Ramos (cell line): ENCODE measurements around the gene HOXC9.

Source experiments
- in situ Hi-C: fragments of 300-500 bp; cut with MboI; formaldehyde crosslinking; loops from one replicate; pipeline ENCODE4 v1.14.3; 2022; ENCODE audit warnings: low sequenced_read_pairs; ENCODE audit not compliant: unreplicated experiment

HOXC9 gene

DNA sequence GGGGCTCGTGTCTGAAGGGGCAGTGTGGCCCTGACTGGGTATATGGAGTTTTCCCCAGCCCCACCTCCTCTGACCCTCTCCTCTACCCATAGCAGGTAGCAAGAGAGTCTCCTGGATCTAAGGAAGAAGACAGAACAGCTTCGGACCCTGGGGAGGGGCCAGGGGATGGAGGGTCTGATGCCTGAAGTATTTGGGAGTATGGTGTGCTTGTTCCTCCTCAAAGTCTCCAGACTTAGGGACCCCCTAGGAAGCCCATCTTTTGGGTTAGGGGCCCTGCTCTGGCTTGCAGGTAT is 8.2 kb downstream of the HOXC9 start:
- in situ Hi-C loops, result no loop called here

DNA sequence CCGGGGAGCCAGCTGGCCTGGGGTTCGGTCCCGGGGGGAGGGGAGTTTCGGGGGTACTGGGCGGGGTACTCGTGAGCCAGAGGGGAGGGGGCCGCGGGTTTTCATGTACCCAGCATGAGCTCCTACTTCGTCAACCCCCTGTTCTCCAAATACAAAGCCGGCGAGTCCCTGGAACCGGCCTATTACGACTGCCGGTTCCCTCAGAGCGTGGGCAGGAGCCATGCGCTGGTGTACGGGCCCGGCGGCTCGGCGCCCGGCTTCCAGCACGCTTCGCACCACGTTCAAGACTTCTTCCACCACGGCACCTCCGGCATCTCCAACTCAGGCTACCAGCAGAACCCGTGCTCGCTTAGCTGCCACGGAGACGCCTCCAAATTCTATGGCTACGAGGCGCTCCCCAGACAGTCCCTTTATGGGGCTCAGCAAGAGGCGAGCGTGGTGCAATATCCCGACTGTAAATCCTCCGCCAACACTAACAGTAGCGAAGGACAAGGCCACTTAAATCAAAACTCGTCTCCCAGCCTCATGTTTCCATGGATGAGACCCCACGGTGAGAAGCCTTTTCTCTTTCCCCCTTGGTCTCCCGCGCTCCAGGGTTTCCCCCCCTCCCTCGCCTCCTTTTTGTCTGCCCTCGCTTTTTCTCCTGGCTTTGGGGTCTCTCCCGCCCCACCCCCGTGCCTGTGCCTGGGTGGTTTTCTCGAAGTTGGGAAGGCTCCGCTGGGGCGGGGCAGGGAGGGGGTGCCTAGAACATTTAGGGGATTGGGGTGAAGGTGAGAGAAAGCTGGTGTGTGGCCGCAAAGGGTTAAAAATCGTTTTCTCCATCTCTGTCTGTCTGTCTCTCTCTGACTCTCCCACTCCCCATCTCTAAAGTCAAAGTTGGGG is 9.5 kb downstream of the HOXC9 start:
- in situ Hi-C loops, result no loop called here

DNA sequence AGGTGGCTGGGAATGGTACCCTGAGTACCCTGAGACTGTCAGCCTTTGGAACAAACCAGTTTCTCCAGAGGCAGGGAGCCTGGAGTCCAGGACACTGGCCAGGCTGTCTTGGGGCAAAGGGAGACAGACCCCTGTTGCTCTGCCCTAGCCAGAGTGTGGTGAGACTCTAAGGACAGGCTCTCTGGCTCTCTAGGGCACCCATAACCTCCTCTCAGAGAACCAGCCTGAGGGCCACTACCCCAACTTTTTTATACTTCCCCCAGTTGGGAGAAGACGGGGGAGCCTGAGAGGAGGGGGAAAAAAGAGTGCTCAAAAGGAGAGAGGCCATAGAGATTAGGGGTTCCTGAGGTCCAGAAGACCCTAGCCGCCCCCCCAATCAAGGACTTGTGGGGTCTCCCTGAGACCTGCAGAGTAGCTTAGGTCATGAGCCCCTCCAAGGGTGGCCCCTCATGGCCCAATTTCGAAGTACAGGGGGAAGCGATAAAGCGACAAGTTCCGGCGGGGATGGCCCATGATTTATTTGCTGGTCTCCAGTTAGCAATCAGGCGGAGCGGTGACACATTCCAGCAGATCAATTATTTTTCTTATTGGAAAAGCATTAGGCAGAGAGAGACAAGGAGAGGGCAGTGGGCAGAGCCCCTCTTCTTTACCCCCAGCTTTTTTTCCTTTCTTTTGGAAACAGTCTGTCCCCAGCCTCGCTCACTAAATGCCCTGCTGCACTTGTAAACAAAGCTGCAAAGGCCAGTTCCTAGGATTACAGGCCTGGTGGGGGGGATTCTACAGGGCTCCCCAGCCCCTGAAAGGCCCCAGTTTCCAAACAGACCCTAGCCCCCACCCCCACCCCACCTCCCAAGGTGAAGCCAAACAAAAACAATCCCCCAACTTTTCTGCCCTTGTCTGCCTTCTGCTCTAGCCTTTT is 10.4 kb downstream of the HOXC9 start:
- in situ Hi-C loops, result no loop called here

DNA sequence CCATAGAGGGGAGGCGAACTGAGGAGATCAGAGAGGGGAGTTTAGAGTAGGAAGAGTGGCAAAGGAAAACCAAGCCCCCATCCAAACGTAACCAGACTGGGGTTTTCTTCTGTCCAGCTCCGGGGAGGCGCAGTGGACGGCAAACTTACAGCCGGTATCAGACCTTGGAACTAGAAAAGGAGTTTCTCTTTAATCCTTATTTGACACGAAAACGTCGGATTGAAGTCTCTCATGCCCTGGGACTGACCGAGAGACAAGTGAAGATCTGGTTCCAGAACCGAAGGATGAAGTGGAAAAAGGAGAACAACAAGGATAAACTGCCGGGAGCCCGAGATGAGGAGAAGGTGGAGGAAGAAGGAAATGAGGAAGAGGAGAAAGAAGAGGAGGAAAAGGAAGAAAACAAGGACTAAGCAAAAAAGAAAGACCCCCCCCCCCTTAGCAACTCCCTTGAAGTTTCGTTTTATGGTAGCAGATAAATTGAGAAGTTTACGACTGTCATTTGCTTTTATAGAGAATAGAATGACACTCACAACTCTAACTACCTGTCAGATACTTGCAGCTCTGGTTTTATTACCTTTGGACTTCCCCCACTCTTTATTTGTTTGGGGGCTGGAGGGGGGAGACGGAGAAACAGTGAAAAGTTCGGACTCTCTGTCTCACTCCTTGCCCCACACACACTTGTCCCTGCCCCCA is 11.2 kb downstream of the HOXC9 start:
- in situ Hi-C loops, result no loop called here

DNA sequence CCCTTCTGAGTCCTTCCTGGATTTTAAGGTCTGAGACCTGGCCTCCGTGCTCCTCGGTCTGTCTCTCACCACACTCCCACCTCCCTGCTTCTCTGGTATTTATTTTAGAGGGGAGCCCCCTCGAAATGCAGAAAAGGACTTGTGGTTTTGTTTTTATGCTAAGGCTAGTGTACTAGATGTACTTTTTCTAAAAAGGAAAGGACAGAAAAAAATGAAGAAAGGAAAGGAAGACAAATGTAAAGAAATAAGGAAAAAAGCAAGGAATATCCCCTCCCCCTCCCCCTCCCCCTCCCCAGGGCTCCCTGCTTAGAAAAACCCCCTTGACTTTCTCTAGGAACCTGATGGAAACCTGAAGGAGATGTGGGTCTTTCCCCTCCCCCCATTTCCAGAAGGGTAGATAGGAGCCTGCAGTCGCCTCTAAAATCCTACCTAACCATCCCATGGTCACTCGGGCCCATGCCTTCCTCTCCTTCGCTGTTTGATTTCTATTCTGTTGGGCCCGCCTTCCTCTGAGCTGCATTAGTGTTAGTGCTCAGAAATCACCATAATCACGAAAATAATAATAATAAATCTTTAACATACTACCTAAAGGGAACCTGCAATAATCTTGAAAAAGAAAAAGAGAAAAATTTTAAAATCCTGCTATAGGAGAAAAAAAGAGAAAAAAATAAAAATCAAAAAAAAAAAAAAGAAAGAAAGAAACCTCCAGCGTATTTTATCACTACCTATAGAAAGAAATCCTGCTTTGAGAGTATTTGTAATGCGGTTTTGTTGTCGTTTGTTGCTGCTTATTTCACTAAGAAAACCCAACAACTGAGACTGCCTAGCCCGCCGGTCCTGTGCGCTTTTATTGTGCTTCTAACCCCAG is 11.9 kb downstream of the HOXC9 start:
- in situ Hi-C loops, result no loop called here

DNA sequence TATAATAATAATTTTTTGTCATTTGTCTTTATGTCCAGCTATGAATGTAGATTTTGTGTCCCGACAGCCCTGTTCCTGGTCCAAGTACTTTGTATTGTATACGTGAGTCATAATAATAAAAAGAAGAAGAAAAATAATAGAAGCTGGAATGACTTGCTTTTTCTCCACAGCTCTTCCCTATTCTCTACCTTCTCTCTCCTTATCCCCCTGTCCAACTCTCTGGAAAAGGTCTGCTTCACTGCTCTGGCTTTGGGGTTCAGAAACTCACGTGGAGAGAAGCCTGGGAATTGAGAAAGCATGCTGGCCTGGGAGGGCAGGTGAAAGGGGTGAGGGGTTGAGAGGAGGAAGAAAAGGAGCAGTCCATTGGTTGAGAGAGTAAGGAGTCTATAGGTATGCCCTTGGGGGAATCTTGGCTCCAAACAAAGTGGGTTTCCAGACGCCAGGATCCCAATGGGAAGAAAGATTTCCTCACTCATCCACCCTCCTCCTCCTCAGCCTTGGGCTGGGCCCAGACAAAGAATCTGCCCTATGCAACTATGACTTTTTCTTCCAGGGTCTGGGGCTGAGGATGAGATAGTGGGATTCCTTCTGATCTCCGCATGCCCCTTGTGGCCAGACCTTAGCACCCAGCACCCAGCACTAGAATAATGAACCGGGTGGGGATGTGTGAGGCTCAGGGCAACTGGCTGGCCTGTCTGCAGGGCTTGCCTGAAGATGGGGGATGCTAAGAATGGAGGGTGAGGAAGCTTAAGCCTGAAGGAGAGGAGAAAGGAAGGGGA is 12.9 kb downstream of the HOXC9 start:
- in situ Hi-C loops, result no loop called here

DNA sequence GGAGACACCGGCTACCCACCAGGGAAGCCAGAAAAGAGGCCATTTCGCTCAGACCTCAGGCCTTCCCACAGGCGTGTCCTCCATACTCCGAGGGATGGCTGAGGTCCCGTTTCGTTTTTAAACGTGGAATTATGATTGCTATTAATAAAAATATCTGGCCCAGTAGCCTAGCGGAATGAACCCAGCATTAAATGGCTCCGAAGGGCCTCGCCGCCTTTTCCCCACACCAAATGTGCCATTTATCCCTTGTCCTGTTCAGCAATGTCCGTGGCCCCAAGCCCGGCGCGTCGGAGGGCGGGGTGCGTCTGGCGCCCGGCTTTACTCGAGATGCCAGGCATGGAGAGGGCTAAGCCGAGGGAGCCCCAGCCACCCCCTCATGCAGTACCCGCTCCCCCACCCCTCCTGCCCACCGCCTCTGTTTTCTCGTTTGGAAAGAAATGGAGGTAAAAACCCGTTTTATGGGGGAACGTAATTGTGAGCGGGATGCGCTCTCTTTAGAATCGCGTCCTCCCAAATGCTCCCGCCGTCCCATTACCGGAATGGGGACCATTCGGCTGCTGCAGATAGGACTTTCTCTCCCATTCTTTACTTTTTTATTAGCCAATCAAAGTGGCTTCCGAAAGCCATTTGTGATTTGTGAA is 14.5 kb downstream of the HOXC9 start:
- in situ Hi-C loops, result no loop called here

DNA sequence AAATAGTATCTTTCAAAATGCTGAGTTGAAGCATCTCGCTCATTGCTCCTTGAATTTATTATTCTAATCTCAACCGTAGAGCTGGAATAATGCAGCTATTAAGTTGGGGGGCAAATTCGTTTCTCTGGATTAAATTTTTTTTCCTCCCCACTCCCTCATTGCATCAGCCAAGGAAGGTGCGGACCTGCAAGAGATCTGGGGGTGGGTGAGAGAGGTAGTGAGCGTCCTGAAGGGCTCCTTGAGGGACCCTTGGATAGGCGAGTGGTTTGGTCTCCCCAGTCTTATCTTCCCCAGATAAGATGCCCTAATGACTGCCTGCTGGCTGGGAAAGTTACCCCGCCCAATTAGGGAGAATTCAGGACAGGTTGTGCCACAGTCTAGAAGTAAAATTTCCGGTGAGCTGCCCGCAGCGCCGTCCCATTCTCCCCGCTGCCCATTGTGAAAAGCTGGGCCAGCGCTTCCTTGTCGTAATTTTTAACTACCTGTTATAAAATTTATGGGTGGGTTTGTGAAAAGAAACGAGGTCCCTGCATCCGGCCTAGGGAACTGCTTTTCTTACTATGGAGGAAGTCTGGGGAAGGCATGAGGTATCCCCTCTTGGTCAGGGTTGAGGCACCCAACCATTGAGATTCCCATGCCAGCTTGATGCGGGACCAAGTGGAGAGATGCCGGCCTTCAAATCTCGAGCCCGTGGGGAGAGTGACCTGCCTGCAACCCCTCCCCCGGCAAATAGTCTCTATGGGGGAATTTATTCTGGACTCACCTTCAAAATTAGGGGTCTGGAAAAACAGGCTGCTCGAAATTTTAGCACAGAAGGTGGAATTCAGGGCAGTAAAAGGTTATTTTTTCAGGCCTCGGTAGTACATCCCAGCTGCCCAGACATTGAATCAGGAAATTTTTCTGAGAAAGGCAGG is 15.3 kb downstream of the HOXC9 start:
- in situ Hi-C loops, result no loop called here

DNA sequence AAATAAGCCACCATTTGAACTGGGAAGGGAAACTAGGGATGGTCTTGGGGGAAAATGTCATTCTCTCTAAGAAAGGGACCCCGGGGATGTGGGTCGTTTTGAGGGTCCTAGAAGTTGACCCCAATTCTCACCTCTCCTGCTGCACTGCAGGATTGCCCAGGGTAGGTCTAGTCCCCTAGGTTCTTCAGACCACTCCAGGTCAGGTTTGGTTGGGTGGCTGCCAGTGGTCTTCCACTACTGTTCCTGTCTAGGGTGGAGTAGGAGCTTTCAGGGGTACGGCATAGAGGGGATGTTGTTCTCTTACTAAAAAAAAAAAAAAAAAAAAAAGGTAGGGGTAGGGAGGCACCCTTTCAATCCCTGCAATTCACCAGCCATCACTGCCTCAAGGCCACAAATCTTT is 16.1 kb downstream of the HOXC9 start:
- in situ Hi-C loops, result no loop called here

DNA sequence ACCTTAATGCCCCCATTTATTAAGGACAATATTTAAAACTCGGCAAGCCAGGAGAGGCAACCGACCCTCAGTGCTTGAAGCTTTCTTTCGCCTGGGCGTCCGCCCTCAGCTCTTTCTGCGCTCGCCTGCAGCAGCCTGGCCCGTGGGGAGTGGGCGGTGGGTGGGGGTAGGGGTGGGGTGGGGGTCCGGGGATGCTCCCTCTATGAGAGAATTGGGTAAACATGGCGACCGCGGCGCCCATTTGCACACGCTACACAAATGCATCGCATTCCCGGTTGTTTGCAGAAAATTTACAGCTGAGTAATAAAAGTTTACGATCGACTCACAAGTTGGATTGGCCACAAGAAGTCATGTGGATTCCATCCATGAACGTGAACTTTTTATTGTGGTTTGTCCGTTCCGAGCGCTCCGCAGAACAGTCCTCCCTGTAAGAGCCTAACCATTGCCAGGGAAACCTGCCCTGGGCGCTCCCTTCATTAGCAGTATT is 16.6 kb downstream of the HOXC9 start:
- in situ Hi-C loops, result no loop called here

DNA sequence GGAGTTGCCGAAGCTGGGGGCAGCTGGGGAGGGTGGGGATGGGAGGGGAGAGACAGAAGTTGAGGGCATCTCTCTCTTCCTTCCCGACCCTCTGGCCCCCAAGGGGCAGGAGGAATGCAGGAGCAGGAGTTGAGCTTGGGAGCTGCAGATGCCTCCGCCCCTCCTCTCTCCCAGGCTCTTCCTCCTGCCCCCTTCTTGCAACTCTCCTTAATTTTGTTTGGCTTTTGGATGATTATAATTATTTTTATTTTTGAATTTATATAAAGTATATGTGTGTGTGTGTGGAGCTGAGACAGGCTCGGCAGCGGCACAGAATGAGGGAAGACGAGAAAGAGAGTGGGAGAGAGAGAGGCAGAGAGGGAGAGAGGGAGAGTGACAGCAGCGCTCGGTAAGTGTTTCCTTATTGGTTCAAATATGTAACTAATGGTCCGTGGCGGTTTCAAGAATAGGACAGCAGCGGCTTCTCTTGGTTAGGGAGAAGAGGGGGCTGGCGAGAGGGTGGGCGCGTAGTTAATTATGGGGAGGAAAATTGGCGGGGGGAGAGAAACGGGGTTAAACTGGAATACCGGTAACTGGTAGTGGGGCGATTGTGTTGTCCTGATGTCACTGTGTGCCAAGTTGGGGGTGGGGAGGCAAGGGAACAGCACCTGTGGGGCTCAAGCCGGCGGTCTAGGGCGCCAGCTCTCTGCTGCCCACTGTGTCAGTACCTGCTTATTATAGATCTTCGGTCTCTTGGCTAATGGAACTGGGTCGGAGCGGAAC is 17.2 kb downstream of the HOXC9 start:
- in situ Hi-C loops, result no loop called here

DNA sequence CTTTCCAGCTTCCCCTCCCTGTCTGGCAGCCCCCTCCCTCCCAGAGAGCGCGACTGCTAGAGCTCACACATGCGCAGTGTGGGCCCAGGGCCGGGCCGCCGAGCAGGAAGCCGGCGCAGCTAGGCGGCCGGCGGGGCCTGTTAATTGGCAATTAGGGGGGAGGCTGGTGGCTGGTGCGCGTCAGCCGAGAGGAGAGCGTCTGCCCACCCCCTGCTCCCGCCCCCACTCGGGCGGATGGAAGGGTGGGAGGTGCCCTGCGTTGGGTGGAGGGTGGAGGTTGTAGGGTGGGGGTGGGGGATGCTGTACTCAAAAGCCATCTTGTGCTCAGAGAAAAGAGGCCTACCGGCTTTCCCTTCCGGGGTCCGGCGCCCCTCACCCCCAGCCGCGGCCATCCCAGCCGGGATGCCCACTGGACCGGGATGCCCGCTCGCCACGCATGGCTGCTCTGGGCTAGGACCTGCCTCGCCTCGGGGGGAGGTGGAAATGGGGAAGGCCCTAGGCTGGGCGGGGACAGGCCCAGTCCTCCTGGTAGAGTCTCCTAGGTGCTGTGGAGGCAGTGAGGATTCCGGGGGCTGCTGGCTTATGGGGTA is 18.0 kb downstream of the HOXC9 start:
- in situ Hi-C loops, result no loop called here

DNA sequence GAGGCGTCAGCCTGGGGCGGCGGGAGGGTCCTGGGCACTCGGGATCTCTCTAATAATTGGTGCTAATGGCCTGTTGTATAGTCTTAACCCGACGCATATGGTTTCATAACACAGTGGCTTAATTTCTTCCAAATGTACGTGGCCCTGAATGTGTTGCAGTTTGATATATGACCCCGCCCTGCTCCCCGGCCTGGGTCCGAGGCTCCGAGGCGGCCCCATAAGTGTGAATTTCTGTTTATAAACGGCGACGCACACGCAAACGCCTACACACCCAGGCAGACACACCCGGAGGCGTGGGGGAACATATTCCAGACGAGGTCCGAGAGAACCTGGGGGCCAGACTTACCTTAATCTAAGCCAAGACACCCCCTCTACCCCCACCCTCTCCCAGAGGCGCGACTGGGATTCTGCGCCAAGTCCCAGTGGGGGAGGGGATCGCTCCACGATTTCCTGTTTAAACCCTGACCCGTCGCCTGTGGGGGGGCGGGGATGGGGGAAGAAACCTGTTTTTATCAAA is 18.6 kb downstream of the HOXC9 start:
- in situ Hi-C loops, result no loop called here

DNA sequence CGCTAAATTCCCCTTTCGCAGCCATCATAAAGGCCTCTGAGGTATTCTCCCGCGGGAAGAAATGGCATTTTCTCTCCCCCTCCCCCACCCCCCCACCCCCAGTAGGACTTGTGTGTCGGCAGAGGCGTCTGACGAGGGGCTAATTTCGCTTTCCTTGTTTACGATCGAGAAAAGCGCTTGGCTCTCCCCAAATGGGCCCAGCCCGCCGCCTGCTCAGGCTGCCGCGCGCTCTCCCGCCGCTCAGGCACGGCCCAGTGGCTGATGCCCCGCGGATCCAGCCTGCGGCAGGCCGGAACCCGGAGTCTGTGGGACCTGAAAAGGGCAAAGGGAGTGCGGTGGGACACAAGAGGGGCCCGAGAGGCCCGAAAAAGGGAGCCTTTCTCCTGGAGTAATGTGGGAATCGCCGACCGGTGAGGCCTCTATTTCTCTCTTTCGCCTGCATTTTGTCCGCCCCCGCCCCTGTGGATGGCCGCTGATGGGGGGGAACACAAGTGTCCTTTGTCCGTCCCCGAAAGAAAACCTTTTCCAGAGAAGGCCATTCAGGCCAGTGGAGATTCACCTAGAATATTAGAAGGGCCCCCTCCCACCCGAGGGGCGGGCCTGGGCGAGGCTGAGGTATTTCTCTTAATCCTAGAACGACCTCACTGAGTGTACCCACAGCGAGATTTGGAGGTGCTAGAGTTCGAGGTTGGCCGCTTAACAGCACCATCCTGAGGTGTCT is 19.3 kb downstream of the HOXC9 start:
- in situ Hi-C loops, result no loop called here

DNA sequence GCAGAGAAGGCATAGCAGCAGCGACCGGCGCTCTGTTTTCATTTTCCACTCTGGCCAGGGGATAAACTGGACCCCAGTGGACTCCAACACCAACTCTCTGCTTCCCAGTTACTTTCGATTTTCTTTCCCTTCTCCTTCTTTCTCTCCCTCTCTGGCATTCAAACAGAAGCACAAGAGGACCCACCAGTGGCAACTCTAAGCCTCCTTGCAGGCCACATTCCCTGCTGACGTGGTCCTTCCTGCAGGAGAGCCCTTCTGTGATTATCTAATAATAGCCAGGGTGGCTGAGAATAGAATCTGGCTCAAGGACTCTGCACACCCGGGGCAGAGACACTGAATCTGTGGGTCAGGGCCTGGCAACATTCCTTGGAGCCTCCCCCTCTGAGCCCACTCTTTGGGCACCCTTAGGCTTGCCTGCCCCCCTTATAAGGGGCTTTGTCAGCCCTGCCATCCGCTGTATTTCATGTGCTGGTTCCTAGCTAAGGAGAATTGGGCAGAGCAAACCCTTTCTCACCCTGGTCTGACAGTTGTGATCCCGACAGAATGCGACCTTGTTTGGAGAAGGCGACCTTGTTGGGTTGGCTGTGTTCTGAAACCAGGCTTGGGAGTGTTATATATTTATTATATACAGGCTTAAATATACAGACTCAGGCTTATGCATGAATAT is 20.1 kb downstream of the HOXC9 start:
- in situ Hi-C loops, result no loop called here
